Epithelial cell of proximal tubule (primary cell): ENCODE results near the gene TRIM42. TPM values are rescaled to one million over a fixed set of nuclear protein-coding genes. Genes with fewer than 3 reads are reported as not detected.

Experiments
- DNase-seq: peaks from one replicate; pipeline ENCODE4 v3.0.0-alpha.2; 2011; ENCODE audit warnings: low read depth
- H3K4me3 ChIP-seq: 2 replicates; pipeline ENCODE4 v1.5.1; 2011; ENCODE audit warnings: low read depth, mild to moderate bottlenecking, low read length
- total RNA-seq: library from RNA; depleted of rRNA; stranded (reverse); fragments of >200 nt; gene quantifications from 2 replicates; pipeline ENCODE4 v1.2.3, GENCODE V29; 2015
- TF ChIP-seq, protein P1 (sequence below): conservative IDR thresholded peaks from 2 replicates; pipeline ENCODE4 v1.5.1; 2012; ENCODE audit warnings: low read depth, mild to moderate bottlenecking, low read length

TRIM42 gene
- total RNA-seq, 1 donor from 2014 or later = not detected

DNA sequence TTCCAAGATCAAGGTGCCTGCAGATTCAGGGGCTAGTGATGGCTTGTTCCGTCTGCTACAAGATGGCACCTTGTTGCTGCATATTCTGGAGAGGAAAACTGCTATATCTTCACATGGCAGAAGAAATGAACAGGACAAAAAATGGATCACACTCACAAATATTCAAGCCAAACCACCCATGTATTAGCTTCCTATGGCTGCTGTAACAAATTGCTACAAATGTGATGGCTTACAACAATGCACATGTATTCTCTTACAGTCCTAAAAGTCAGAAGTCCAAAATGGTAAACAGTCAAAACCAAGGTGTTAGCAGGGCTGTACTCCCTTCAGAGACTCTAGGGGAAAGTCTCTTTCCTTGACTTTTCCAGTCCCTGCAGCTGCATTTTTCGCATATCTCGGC, 55.8 kb downstream of the TRIM42 start:
- TF ChIP-seq, protein P1, sequence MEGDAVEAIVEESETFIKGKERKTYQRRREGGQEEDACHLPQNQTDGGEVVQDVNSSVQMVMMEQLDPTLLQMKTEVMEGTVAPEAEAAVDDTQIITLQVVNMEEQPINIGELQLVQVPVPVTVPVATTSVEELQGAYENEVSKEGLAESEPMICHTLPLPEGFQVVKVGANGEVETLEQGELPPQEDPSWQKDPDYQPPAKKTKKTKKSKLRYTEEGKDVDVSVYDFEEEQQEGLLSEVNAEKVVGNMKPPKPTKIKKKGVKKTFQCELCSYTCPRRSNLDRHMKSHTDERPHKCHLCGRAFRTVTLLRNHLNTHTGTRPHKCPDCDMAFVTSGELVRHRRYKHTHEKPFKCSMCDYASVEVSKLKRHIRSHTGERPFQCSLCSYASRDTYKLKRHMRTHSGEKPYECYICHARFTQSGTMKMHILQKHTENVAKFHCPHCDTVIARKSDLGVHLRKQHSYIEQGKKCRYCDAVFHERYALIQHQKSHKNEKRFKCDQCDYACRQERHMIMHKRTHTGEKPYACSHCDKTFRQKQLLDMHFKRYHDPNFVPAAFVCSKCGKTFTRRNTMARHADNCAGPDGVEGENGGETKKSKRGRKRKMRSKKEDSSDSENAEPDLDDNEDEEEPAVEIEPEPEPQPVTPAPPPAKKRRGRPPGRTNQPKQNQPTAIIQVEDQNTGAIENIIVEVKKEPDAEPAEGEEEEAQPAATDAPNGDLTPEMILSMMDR = no peak
- no peak for DNase-seq
- H3K4me3 ChIP-seq = no peak overlapping the region

DNA sequence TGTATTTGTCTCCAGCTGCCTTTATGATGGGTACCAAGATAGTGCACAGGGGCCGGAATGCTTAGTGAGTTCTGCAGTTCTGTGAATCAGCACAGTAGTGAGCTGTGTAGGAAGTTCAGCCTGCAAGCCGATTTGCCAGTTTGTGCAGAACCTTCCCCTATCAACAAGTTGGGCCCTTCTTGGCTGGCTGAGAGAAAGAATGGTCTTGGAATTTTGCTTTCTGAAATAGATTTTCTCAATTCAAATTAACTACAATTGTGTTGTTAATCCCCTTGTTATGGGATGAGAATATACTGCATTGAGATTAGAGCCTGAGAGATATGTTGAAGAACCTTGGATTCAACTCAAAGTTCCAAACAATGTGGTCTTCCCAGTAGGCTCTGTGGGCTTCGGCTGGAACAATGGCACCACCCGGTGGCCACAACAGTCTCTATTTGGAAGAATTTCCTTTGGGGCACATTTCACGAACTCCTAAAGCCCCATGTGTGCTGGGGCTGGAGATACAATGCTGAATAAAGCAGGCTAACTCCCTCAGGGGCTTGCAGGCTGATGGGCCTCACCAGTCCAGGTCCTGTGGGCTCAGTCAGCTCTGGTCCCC, 59.1 kb downstream of the TRIM42 start:
- TF ChIP-seq, protein P1 = peak; percentile 81
- H3K4me3 ChIP-seq = no peak overlapping the region
- DNase-seq = no peak

DNA sequence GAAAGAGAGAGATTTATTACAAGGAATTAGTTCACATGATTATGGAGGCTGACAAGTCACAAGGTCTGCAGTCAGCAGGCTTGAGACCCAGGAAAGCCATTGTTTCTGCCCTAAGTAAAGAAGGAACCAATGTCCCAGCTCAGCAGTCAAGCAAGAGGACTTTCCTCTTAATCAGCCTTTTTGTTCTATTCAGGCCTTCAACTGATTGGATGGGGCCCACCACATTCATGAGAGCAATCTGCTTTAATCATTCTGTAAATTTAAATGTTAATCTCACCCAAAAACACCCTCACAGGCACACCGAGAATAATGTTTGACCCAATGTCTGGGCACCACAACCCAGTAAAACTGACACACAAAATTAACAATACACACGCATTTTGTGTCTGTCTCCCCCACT, 64.3 kb downstream of the TRIM42 start:
- no peak for DNase-seq
- H3K4me3 ChIP-seq = no peak overlapping the region
- TF ChIP-seq, protein P1 = no peak

DNA sequence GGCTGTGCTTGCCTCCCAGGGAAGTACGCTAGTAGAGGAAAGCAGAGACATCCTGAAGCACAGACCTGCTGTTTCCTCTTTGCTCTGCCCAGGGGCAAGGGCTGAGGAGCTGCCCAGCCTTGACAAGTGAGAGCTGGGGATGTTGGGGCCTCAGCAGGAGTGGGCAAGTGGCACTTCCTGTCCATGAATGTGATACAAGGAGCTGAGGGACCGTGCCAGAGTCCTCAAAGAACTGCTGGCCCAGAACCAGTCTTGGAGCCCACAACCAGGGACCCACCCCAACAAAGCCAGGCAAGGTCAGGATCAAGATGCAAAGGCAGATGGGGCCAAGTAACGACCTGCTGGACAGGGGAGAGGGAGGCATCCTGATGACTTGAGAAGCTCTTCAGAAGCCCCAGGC, 70.3 kb downstream of the TRIM42 start:
- TF ChIP-seq, protein P1 = no peak
- H3K4me3 ChIP-seq = no peak overlapping the region
- DNase-seq = no peak

DNA sequence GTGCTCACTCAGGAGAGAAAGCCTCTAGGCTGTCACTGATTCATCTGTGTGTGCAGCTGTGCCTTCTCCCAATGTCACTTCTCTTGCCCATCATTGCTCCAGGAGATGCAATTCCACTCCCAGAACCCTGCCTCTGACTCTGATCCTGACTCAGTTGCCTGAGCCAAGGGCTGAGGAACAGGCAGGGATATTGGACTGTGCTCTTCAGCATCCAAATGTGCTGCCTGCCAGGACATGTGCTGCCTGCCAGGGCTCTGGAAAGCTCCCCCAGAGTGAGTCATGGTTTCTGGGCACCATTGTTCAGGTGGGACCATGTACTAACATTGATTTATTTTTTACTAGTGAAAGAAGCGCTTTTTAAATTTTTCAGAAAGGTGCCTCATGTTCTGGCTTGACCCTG, 71.0 kb downstream of the TRIM42 start:
- TF ChIP-seq, protein P1 = no peak
- DNase-seq = no peak
- H3K4me3 ChIP-seq = no peak overlapping the region
